Measurements from ENCODE around the gene INTS15. TPM values are rescaled to one million over a fixed set of nuclear protein-coding genes. Genes with fewer than 3 reads are reported as not detected.

Gene INTS15
- total RNA-seq, 6 experiments from 2014 or later = 10.2 to 16.6 (median 14.0) TPM

DNA sequence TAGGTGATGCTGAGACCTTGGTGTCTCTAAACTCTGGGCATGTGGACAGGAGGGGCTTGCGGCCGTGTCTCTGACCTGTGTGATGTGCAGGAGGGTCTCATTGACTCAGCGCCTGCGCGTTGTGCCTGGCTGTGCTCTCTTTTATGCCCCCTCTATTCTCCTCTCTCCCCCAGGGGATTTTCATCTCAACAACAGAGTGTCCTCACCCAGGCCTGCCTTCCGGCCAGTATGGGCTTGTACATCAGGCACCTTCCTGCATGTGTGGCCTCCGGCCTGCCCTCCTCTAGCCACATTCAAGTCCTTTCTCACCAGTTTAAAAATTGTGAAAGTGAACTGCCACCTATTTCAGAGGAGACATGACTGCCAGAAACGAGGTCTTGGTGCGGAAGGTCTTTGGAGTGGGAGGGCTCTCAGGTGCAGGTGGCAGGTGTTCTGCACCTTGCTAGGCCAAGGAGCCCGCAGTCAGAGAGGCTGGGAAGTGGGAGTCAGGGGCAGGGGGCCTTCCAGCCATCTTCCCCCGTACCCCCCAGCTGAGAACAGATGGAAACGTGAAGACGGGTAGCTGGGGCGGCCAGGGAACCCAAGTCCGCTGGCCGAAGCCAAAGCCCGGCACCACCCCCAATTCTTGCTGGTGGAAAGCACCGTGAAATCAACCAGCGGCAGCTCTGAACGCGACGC is 531 bp upstream of the INTS15 start:
- DNase-seq = no peak
- H3K4me1 ChIP-seq = peaks cover 0 to 13% (median 3%) of the 10 kb centered on the region in 4 donors
- no peaks in the 10 kb centered on the region for H3K9me3 ChIP-seq
- WGBS (ENCODE audit: insufficient coverage, low coverage, low lambda C conversion rate, missing lambda C conversion rate) = 82% methylated on average over 3 of the region's 22 CpGs
- TF ChIP-seq CTCF (IDR thresholded peaks at IDR 0.05) = no peak
- no peak for TF ChIP-seq POLR2A (IDR thresholded peaks at IDR 0.05)
- no peaks in the 10 kb centered on the region for H3K27me3 ChIP-seq
- peak overlapping the region in 2 of 3 donors; percentile 68 to 97 for H3K4me3 ChIP-seq
- peak overlapping the region in 1 of 3 donors; percentile 93 for H3K27ac ChIP-seq
- peaks cover 0 to 41% (median 17%) of the 10 kb centered on the region in 4 donors for H3K36me3 ChIP-seq
- intact Hi-C loops (cut with DNase I) = no loop called here
- ATAC-seq = no peak

DNA sequence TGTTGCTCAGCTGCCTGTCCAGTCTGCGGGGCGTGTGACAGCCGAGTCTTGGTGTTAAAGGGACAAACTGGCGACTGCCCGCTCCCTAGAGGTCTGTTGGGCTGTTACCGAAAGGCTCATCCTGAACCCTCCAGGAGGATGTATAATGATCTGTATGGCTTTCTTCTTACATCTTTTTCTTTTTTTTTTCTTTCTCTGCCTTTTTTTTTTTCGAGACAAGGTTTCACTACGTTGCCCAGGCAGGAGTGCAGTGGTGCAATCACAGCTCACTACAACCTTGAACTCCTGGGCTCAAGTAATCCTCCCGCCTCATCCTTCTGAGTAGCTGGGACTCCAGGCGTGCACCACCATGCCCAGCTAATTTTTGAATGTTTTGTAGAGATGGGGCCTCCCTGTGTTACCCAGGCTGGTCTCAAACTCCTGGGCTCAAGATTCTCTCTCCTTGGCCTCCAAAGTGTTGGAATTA is 857 bp downstream of the INTS15 start:
- peak overlapping the region; percentile 68 to 97 (median 97) for H3K4me3 ChIP-seq
- H3K4me1 ChIP-seq = peaks cover 0 to 13% (median 3%) of the 10 kb centered on the region in 4 donors
- H3K27ac ChIP-seq = peak overlapping the region in 2 of 3 donors; percentile 81 to 93
- intact Hi-C loops (cut with DNase I) = no loop called here
- TF ChIP-seq POLR2A (IDR thresholded peaks at IDR 0.05) (no peak), CTCF (IDR thresholded peaks at IDR 0.05) (no peak)
- DNase-seq (no peak), ATAC-seq (peak in 1 of 4 donors; percentile 44)
- H3K36me3 ChIP-seq = peaks cover 0 to 41% (median 19%) of the 10 kb centered on the region in 4 donors
- H3K9me3 ChIP-seq = no peaks in the 10 kb centered on the region
- no peaks in the 10 kb centered on the region for H3K27me3 ChIP-seq
- 5% methylated on average over 4 of the region's 10 CpGs for WGBS (ENCODE audit: insufficient coverage, low coverage, low lambda C conversion rate, missing lambda C conversion rate)

DNA sequence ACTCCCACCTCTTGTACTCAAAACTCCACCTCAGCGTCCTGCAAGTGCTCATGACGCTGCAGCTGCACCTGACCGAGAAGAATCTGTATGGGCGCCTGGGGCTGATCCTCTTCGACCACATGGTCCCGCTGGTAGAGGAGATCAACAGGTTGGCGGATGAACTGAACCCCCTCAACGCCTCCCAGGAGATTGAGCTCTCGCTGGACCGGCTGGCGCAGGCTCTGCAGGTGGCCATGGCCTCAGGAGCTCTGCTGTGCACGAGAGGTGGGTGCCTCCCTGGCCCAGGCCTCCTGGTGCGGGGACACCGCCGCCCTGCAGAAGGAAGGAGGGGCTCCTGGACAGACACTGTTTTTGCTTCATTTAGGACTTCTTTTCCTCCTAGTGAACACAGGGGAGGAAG is 10.3 kb downstream of the INTS15 start:
- peaks cover 0 to 55% (median 17%) of the 10 kb centered on the region in 4 donors for H3K36me3 ChIP-seq
- intact Hi-C loops (cut with DNase I) = no loop called here
- H3K4me1 ChIP-seq = no peaks in the 10 kb centered on the region
- H3K27me3 ChIP-seq = no peaks in the 10 kb centered on the region
- H3K9me3 ChIP-seq = no peaks in the 10 kb centered on the region
- no peak overlapping the region for H3K4me3 ChIP-seq
- TF ChIP-seq POLR2A (IDR thresholded peaks at IDR 0.05) (no peak), CTCF (IDR thresholded peaks at IDR 0.05) (no peak)
- H3K27ac ChIP-seq = no peak overlapping the region
- WGBS (ENCODE audit: insufficient coverage, low coverage, low lambda C conversion rate, missing lambda C conversion rate) = no CpG with 5 or more reads among the region's 15 CpGs
- ATAC-seq (no peak), DNase-seq (no peak)

DNA sequence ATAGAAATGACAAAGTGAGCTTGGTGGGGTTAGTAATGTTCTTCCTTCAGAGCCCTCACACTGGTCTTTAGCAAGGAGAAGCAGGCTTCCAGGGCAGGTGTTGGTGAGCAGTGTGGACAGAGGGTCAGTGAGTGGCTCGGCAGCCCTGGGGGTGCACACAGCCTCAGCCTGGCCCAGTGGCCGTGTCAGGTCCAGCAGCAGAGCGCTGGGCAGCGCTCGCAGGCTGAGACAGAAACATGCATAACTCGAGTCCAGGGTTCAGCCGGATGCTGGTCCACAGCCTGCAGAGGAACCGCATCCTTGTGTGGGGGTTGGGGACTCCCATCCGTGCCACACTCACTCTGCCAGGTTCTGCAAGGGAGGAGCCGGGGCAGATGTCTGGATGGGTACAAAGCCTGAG is 14.6 kb downstream of the INTS15 start:
- no peak for ATAC-seq
- H3K27ac ChIP-seq = no peak overlapping the region
- H3K4me3 ChIP-seq = no peak overlapping the region
- no CpG with 5 or more reads among the region's 10 CpGs for WGBS (ENCODE audit: insufficient coverage, low coverage, low lambda C conversion rate, missing lambda C conversion rate)
- H3K36me3 ChIP-seq = peaks cover 0 to 34% (median 1%) of the 10 kb centered on the region in 4 donors
- no peaks in the 10 kb centered on the region for H3K4me1 ChIP-seq
- H3K9me3 ChIP-seq = no peaks in the 10 kb centered on the region
- DNase-seq = no peak
- no peaks in the 10 kb centered on the region for H3K27me3 ChIP-seq
- intact Hi-C loops (cut with DNase I) = no loop called here
- TF ChIP-seq CTCF (IDR thresholded peaks at IDR 0.05) = no peak
- no peak for TF ChIP-seq POLR2A (IDR thresholded peaks at IDR 0.05)
